Heart left ventricle (tissue), 16 donors: ENCODE results near the gene OLFML2A. TPM values are rescaled to one million over a fixed set of nuclear protein-coding genes. Genes with fewer than 3 reads are reported as not detected.

Experiments used
- ATAC-seq, 4 donors: fragments of 200-7000 bp; cut with Tn5 transposase; one replicate each; pipeline ENCODE4 v1.9.1; 2020 to 2022; ENCODE audit warnings: moderate library complexity in 4 of 4, mild to moderate bottlenecking in 3 of 4, moderate number of reproducible peaks in 1 of 4
- DNase-seq, 5 donors: peaks; one replicate each; pipeline ENCODE4 v3.0.0-alpha.2; 2020
- H3K27ac ChIP-seq, 12 donors: fragments of 200-600 bp; sonication (generic) in 4 of 12; one replicate each; pipeline versions ENCODE4 v1.5.0 to v1.8.0; 2016 to 2022; ENCODE audit warnings: mild to moderate bottlenecking in 2 of 12
- H3K27me3 ChIP-seq, 9 donors: fragments of 200-600 bp; sonication (generic) in 2 of 9; one replicate each; pipeline versions ENCODE4 v1.5.1 to v1.8.0; 2016 to 2022; ENCODE audit warnings: mild to moderate bottlenecking in 3 of 9
- H3K36me3 ChIP-seq, 9 donors: fragments of 200-600 bp; sonication (generic) in 2 of 9; one replicate each; pipeline versions ENCODE4 v1.5.0 to v1.8.0; 2018 to 2022; ENCODE audit warnings: mild to moderate bottlenecking in 2 of 9
- H3K4me1 ChIP-seq, 12 donors: fragments of 200-600 bp; sonication (generic) in 4 of 12; one replicate each; pipeline versions ENCODE4 v1.5.0 to v1.8.0; 2016 to 2022; ENCODE audit warnings: mild to moderate bottlenecking in 3 of 12
- H3K4me3 ChIP-seq, 12 donors: fragments of 200-600 bp; sonication (generic) in 4 of 12; one replicate each; pipeline versions ENCODE4 v1.5.0 to v1.8.0; 2017 to 2022; ENCODE audit warnings: mild to moderate bottlenecking in 9 of 12, moderate library complexity in 4 of 12
- H3K9me3 ChIP-seq, 12 donors: fragments of 200-600 bp; sonication (generic) in 4 of 12; one replicate each; pipeline versions ENCODE4 v1.5.0 to v1.8.0; 2016 to 2022; ENCODE audit warnings: mild to moderate bottlenecking in 1 of 12
- POLR2A ChIP-seq, 2 donors: fragments of 450-650 bp; IDR thresholded peaks; one replicate each; pipeline ENCODE4 v1.6.1; 2017; ENCODE audit warnings: antibody characterized with exemption in 2 of 2, mild to moderate bottlenecking in 2 of 2, moderate library complexity in 2 of 2
- WGBS, 4 donors: extraction: QIAGEN DNeasy Blood & Tissue Kit in 2 of 4; methylation state at CpG; one replicate each; pipeline versions ENCODE4 v1.1.5 to v1.1.7; 2013 to 2018; 5-methylcytosine and 5-hydroxymethylcytosine counted together
- intact Hi-C, 10 donors: fragments of 100-400 bp; cut with DNase I; formaldehyde crosslinking; loops; one replicate each; pipeline versions ENCODE4 v1.11.1 to v1.14.2; 2022
- polyA plus RNA-seq, 2 donors: library from polyadenylated mRNA; stranded (reverse); fragments of 200-250 nt; gene quantifications; one replicate each; pipeline ENCODE4 v1.2.3, GENCODE V29; 2013
- total RNA-seq, 9 donors: library from RNA; depleted of rRNA in 2 of 9; stranded (reverse); fragments of >200 nt in 2 of 9; fragmentation: NEBNext Ultra II Directional in 3 of 9; extraction: Animal tissue kit (Norgen Biotek cat#: 25700) in 3 of 9; gene quantifications; one replicate each; pipeline versions ENCODE4 v1.1.0 to v1.2.4, GENCODE V29; 2016 to 2023
- TF ChIP-seq, protein P1 (sequence below), 12 donors: fragments of 200-600 bp; sonication (generic) in 4 of 12; IDR thresholded peaks; one replicate each; pipeline versions ENCODE4 v1.5.0 to v1.8.0; 2018 to 2022; ENCODE audit warnings: antibody characterized with exemption in 12 of 12, mild to moderate bottlenecking in 5 of 12
- donor health status: ischemic (EF 13 %, LVEDD 7.1; RV severe dilation, severe dysfunction).
- donor health status: healthy with polysubstance abuse.
- donor health status: DM: no; HTN: yes; CAD: no.
- donor health status: DM: no; HTN: no; CAD: no.
- donor health status: ischemic (EF 25% LVEDD 6.9; RV normal size, moderate dysfunction).
- donor health status: ischemic (EF 25% LVEDD 5.7; RV mildly dilated, moderate dysfunction).
- donor health status: healthy.
- donor health status: DM: yes; HTN: yes; CAD: no.
- donor health status: ischemic (EF 35%, LVEDD 5.7; RV mildly dilated, moderate dysfunction).
- donor health status: nonischemic (EF 11% LVEDD 7.7; RV severe dilation, severe dysfunction).
- donor health status: DM: yes; HTN: yes; CAD: no.
- donor health status: PGD.
- donor health status: ischemic (EF 29% LVEDD 5.4; RV normal size, mild dysfunction).
- donor health status: nonischemic (EF 23%, LVEDD 6.1; RV moderate dilation, normal function).

OLFML2A gene
- total and polyA plus RNA-seq, 11 donors, result 8.5 to 71.1 (median 34.1) TPM

DNA sequence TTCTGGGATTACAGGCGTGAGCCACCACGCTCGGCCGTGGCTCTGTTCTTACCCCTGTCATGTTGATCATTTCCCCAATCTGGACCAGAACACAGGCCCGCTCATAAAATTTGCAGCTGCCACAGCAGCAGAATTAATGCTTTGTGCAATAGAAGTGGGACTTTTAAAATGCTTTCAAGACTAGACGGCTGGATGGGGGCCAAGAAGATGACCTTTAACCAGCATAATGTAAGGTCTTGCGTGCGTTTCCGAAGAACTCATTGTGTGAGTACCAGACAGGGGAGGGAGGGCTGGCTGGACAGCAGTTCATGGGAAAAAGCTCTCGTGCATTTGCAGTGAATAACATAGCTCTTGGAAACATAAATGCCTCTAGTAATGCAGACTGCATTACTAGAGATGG lies 72.9 kb downstream of the OLFML2A start:
- H3K9me3 ChIP-seq, result no peaks in the 10 kb centered on the region
- intact Hi-C loops, result loop anchor here in 2 of 10 donors (10.0 kb wide), 2 partner anchors 225 to 295 kb away; partner anchors contain the start of gene SCAI (in 1 of the 2)
- no peaks in the 10 kb centered on the region for H3K27me3 ChIP-seq
- H3K4me1 ChIP-seq, result peaks cover 0 to 41% (median 20%) of the 10 kb centered on the region in 12 donors
- 44 to 61% (median 49%) methylated on average over 6 to 10 of the region's 10 CpGs for WGBS, 4 donors
- no peaks in the 10 kb centered on the region for H3K36me3 ChIP-seq
- H3K4me3 ChIP-seq, result no peak overlapping the region
- DNase-seq (peak; percentile 46 to 78 (median 74)), ATAC-seq (no peak)
- peak overlapping the region in 7 of 12 donors; percentile 17 to 81 (median 50) for H3K27ac ChIP-seq
- TF ChIP-seq POLR2A (IDR thresholded peaks at IDR 0.05), result no peak
- TF ChIP-seq, protein P1, sequence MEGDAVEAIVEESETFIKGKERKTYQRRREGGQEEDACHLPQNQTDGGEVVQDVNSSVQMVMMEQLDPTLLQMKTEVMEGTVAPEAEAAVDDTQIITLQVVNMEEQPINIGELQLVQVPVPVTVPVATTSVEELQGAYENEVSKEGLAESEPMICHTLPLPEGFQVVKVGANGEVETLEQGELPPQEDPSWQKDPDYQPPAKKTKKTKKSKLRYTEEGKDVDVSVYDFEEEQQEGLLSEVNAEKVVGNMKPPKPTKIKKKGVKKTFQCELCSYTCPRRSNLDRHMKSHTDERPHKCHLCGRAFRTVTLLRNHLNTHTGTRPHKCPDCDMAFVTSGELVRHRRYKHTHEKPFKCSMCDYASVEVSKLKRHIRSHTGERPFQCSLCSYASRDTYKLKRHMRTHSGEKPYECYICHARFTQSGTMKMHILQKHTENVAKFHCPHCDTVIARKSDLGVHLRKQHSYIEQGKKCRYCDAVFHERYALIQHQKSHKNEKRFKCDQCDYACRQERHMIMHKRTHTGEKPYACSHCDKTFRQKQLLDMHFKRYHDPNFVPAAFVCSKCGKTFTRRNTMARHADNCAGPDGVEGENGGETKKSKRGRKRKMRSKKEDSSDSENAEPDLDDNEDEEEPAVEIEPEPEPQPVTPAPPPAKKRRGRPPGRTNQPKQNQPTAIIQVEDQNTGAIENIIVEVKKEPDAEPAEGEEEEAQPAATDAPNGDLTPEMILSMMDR (IDR thresholded peaks at IDR 0.05), result no peak

DNA sequence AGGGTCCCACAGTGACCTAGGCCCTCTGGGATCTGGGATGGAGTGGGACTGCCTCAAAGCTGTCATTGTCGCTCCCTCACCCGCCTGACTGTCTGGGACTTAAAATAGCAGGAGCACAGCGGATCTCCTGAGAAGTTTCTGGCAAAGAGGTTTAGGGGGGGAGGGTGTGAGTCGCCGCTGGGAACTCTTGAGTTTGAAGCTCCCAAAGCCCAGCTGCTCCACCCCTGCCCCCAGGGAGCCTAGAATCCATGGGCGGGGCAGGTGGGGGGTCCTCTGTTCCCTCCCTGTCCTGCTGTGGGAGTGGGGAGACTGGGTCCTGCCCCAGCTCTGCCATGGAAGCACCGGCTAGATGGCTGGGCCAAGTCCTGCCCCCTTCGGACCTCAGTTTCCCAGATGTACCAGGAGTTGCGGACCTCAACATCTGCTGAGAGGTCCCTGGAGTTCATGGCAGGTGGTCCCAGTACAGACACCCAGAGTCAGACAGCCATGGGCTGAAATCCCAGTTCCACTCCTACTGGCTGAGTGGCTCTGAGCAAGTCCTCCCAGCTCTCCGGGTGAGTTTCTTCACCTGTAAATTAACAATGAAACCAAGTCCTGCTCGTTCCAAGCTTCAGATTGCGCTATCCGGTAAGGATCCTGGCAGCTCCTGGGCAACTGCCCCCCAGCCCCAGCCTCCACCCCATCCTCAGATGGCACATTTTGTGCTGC lies 75.3 kb downstream of the OLFML2A start:
- peaks cover 0 to 41% (median 20%) of the 10 kb centered on the region in 12 donors for H3K4me1 ChIP-seq
- peak; percentile 53 to 83 (median 76) for ATAC-seq
- no peaks in the 10 kb centered on the region for H3K9me3 ChIP-seq
- peak overlapping the region in 9 of 12 donors; percentile 37 to 60 (median 49) for H3K4me3 ChIP-seq
- WGBS, 4 donors, result 27 to 38% (median 31%) methylated on average over 5 to 13 of the region's 13 CpGs
- intact Hi-C loops, result loop anchor here in 5 of 10 donors (1.0 to 10.0 kb wide), 5 partner anchors 17 to 293 kb away; partner anchors contain the start of gene SCAI (in 1 of the 5)
- no peaks in the 10 kb centered on the region for H3K27me3 ChIP-seq
- TF ChIP-seq, protein P1 (IDR thresholded peaks at IDR 0.05), result no peak
- peaks cover 0 to 12% (median 8%) of the 10 kb centered on the region in 9 donors for H3K36me3 ChIP-seq
- peak; percentile 76 to 85 (median 80) for DNase-seq
- peak overlapping the region; percentile 42 to 95 (median 86) for H3K27ac ChIP-seq

DNA sequence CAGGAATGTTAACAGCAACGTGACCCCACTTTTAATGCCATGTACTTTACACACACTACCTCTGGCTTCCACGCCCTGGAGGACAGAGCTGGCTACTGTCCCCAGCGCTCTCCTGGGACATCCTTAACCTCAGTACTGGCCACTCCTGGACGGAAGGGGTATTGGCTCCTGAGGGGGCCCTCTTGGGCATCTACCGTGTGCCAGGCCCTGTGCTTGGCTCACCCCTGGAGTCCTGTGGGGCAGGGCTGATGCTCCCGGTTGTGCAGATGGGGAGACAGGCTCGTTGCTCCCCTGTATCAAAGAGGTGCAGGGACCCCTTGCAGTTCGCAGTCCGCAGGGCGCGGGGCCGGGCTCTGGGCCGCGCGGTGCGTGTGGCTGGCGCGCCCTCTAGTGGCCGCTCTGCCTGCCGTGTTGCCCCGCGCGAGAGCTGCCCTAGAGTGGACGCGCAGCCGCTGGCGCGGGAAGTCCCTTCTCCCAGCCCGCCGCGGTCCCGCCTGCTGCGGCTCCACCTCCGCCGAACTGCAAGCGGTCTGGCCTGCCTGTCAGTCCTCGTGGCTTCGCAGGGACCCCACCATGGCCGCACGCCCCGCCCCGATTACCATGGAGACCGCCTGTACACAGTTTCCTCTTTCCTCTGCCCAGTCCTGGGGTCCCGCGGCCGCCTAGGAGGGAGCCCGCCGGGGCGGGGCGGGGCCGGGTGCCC lies 76.0 kb downstream of the OLFML2A start, which contains the start of gene WDR38:
Gene WDR38 (plus strand): TSS at position 632 of the 703 bp plus-strand sequence. CDS start 72 bp downstream, outside the sequence.
- ATAC-seq (peak; percentile 89 to 92 (median 91)), DNase-seq (peak; percentile 79 to 90 (median 86))
- intact Hi-C loops, result loop anchor here (1.0 to 10.0 kb wide), 6 partner anchors 18 to 292 kb away; partner anchors contain the start of gene SCAI (in 1 of the 10)
- TF ChIP-seq POLR2A (IDR thresholded peaks at IDR 0.05), result peak in 1 of 2 donors; percentile 23
- TF ChIP-seq, protein P1 (IDR thresholded peaks at IDR 0.05), result peak; percentile 96 to 100 (median 98)
- Histone ChIP-seq H3K27ac (peak within 1 kb of the TSS; percentile 42 to 95 (median 86)), H3K4me3 (peak within 1 kb of the TSS in 11 of 12 donors; percentile 17 to 60 (median 49)), H3K36me3 (peaks cover 0 to 19% (median 15%) of the 10 kb centered on the region in 9 donors), H3K27me3 (no peaks in the 10 kb centered on the region), H3K4me1 (peaks cover 0 to 41% (median 20%) of the 10 kb centered on the region in 12 donors), H3K9me3 (no peaks in the 10 kb centered on the region)
- WGBS, 4 donors, result 0 to 4% (median 1%) methylated on average over 17 to 51 of the region's 51 CpGs
